Measurements from ENCODE around the gene TMSB4X. TPM values are rescaled to one million over a fixed set of nuclear protein-coding genes. Genes with fewer than 3 reads are reported as not detected.

TMSB4X gene
- total and polyA plus RNA-seq, 2 experiments from 2014 or later: 3,286 to 9,298 TPM

DNA sequence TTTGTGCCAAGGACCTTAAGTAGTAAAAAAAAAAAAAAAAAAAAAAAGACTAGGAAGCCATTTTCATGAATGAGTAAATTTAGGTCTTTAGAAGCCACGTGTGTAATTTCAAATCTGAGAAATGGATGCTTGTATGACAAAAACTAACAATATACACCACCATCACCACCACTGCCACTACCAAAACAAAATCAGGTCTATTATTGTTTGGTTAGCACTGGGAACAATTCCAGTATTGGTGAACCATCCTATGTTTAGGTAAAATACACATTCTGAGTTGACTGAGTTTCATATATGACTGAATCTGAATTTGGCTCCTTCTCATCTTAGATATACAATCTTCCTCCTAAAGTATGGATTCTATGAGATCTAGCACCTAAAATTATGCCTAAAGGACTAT, 8.8 kb upstream of the TMSB4X start:
- TF ChIP-seq EZH2phosphoT487 (IDR thresholded peaks at IDR 0.05; ENCODE audit: insufficient read depth, low read depth) (no peak), EZH2 (IDR thresholded peaks at IDR 0.05; ENCODE audit: insufficient read depth, poor library complexity, severe bottlenecking) (no peak)
- no peaks in the 10 kb centered on the region for H3F3A ChIP-seq (ENCODE audit: insufficient read depth)
- no peaks in the 10 kb centered on the region for H3K9me3 ChIP-seq (ENCODE audit: low read depth)
- no peak overlapping the region for H3K4me3 ChIP-seq
- H3K36me3 ChIP-seq (ENCODE audit: low read depth): no peaks in the 10 kb centered on the region
- no peaks in the 10 kb centered on the region for H3K9me2 ChIP-seq (ENCODE audit: insufficient read depth)
- H3K9ac ChIP-seq: no peak overlapping the region
- H3K4me1 ChIP-seq (ENCODE audit: insufficient read depth): peaks cover 4% of the 10 kb centered on the region; the same call in 1 of the 2 replicates
- DNase-seq: no peak
- H3K27me3 ChIP-seq (replicated peaks; ENCODE audit: insufficient read depth): no peaks in the 10 kb centered on the region
- H4K20me1 ChIP-seq (ENCODE audit: insufficient read depth): no peaks in the 10 kb centered on the region
- no peaks in the 10 kb centered on the region for H3K79me2 ChIP-seq (ENCODE audit: insufficient read depth)
- no peak overlapping the region for H3K4me2 ChIP-seq (ENCODE audit: unreplicated experiment)
- WGBS, 2 experiments (ENCODE audit: low coverage in 1 of 2, low lambda C conversion rate in 2 of 2, missing lambda C conversion rate in 2 of 2): 78 to 100% methylated on average over 1 of the region's 1 CpG
- no peak overlapping the region for H3K27ac ChIP-seq
- in situ Hi-C loops (cut with MboI): loop anchor here (10.0 kb wide), 1 partner anchor 529 kb away; no protein-coding TSS in a partner anchor
- H2AFZ ChIP-seq: no peak overlapping the region

GRCh38 chrX:12967711-12968465, 7.0 kb upstream of the TMSB4X start:
- DNase-seq: no peak
- no peaks in the 10 kb centered on the region for H4K20me1 ChIP-seq (ENCODE audit: insufficient read depth)
- H3K79me2 ChIP-seq (ENCODE audit: insufficient read depth): no peaks in the 10 kb centered on the region
- H3K27me3 ChIP-seq (replicated peaks; ENCODE audit: insufficient read depth): no peaks in the 10 kb centered on the region
- no peaks in the 10 kb centered on the region for H3K36me3 ChIP-seq (ENCODE audit: low read depth)
- no peak overlapping the region for H3K27ac ChIP-seq
- no peak overlapping the region for H3K4me3 ChIP-seq
- H3K9me3 ChIP-seq (ENCODE audit: low read depth): no peaks in the 10 kb centered on the region
- H3K9ac ChIP-seq: no peak overlapping the region
- H3K4me2 ChIP-seq (ENCODE audit: unreplicated experiment): no peak overlapping the region
- in situ Hi-C loops (cut with MboI): loop anchor here (10.0 kb wide), 1 partner anchor 527 kb away; no protein-coding TSS in a partner anchor
- no peak overlapping the region for H2AFZ ChIP-seq
- 83 to 85% methylated on average over 11 to 12 of the region's 15 CpGs for WGBS, 2 experiments (ENCODE audit: low coverage in 1 of 2, low lambda C conversion rate in 2 of 2, missing lambda C conversion rate in 2 of 2)
- TF ChIP-seq EZH2phosphoT487 (IDR thresholded peaks at IDR 0.05; ENCODE audit: insufficient read depth, low read depth) (no peak), EZH2 (IDR thresholded peaks at IDR 0.05; ENCODE audit: insufficient read depth, poor library complexity, severe bottlenecking) (no peak)
- no peaks in the 10 kb centered on the region for H3F3A ChIP-seq (ENCODE audit: insufficient read depth)
- no peaks in the 10 kb centered on the region for H3K9me2 ChIP-seq (ENCODE audit: insufficient read depth)
- H3K4me1 ChIP-seq (ENCODE audit: insufficient read depth): peaks cover 6% of the 10 kb centered on the region; the same call in 1 of the 2 replicates

DNA sequence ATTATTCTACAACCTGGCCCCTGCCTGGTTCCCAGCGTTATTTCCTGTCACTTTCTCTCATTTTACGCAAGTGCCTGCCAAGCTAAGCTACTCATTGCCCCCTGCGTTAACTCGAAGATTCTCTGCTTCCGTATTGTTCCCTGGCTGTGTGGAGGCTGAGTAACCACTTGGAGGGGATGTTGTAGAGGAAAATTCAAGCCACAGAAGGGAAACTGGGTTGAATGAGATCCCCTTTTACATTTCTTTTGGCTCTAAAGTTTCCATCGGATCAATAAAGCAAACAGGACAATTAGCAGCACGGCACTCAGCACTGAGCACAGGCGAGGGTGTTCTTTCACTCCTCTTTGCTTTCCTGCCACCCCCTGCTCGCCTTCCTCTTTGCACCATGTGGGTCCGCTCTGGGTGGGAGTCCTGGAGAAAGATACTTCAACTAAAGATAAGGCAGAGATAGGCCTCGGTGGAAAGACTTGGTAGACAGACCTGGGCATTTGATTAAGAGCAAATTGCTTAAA, 4.2 kb upstream of the TMSB4X start:
- no peaks in the 10 kb centered on the region for H4K20me1 ChIP-seq (ENCODE audit: insufficient read depth)
- peak overlapping the region; percentile 57 for H3K9ac ChIP-seq
- WGBS, 2 experiments (ENCODE audit: low coverage in 1 of 2, low lambda C conversion rate in 2 of 2, missing lambda C conversion rate in 2 of 2): 16 to 25% methylated on average over 11 of the region's 11 CpGs
- peak overlapping the region; percentile 84 for H2AFZ ChIP-seq
- H3K27ac ChIP-seq: peak overlapping the region; percentile 21; the same call in 1 of the 2 replicates
- no peak for TF ChIP-seq EZH2 (IDR thresholded peaks at IDR 0.05; ENCODE audit: insufficient read depth, poor library complexity, severe bottlenecking)
- no peak for TF ChIP-seq EZH2phosphoT487 (IDR thresholded peaks at IDR 0.05; ENCODE audit: insufficient read depth, low read depth)
- H3K4me2 ChIP-seq (ENCODE audit: unreplicated experiment): no peak overlapping the region
- H3K4me1 ChIP-seq (ENCODE audit: insufficient read depth): peaks cover 6% of the 10 kb centered on the region; the same call in 1 of the 2 replicates
- peaks cover 8% of the 10 kb centered on the region for H3K79me2 ChIP-seq (ENCODE audit: insufficient read depth)
- in situ Hi-C loops (cut with MboI): no loop called here
- peak; percentile 73 for DNase-seq
- no peaks in the 10 kb centered on the region for H3K9me2 ChIP-seq (ENCODE audit: insufficient read depth)
- peaks cover 7% of the 10 kb centered on the region; the same call in 1 of the 2 replicates for H3F3A ChIP-seq (ENCODE audit: insufficient read depth)
- peak overlapping the region; percentile 48; the same call in 1 of the 2 replicates for H3K4me3 ChIP-seq
- H3K27me3 ChIP-seq (replicated peaks; ENCODE audit: insufficient read depth): no peaks in the 10 kb centered on the region
- H3K9me3 ChIP-seq (ENCODE audit: low read depth): no peaks in the 10 kb centered on the region
- peaks cover 2% of the 10 kb centered on the region; the same call in 1 of the 2 replicates for H3K36me3 ChIP-seq (ENCODE audit: low read depth)

DNA sequence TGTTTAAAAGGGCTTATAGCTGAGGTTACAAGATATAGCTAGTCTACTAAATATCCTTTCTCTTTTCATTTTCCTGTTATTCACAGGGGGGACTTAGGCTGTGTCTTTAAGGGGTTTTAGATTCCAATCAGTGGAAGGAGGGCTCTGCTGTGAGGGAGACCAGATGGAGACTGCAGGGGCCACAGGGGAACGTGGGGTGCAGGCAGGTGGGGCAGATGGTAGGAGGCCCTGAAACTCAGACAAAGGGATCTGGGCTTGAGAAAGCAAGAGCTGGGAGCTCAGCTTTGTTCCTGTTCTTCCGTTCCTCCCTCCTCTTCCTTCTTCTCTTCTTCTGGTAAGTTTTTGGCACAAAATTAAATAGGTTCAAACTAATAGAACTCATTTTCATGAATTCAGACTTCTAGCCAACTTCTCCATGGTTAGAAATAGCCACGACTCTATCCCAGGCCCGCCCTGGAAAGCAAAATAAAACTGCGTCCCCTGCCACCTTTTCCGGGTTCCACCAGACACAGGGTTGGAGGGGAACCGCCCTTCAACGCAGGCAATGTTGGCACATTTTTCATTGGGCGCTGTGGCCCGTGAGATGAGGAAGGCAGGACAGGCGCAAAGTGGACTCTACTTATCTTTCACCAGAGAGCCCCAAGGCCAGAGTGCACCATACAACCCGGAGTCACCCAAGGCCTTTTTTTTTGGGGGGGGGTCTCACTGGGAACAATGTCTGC, 3.5 kb upstream of the TMSB4X start:
- in situ Hi-C loops (cut with MboI): no loop called here
- 86 to 88% methylated on average over 10 to 12 of the region's 12 CpGs for WGBS, 2 experiments (ENCODE audit: low coverage in 1 of 2, low lambda C conversion rate in 2 of 2, missing lambda C conversion rate in 2 of 2)

More for the DNA sequence above, 3.5 kb upstream of the TMSB4X start:
- Histone ChIP-seq H3K36me3 (ENCODE audit: low read depth) (peaks cover 9% of the 10 kb centered on the region; the same call in 1 of the 2 replicates), H3K4me1 (ENCODE audit: insufficient read depth) (peaks cover 6% of the 10 kb centered on the region; the same call in 1 of the 2 replicates), H3K9me2 (ENCODE audit: insufficient read depth) (no peaks in the 10 kb centered on the region), H3K27me3 (replicated peaks; ENCODE audit: insufficient read depth) (no peaks in the 10 kb centered on the region), H2AFZ (peak overlapping the region; percentile 84), H3F3A (ENCODE audit: insufficient read depth) (peaks cover 10% of the 10 kb centered on the region; the same call in 1 of the 2 replicates), H3K9me3 (ENCODE audit: low read depth) (no peaks in the 10 kb centered on the region), H3K79me2 (ENCODE audit: insufficient read depth) (peaks cover 14% of the 10 kb centered on the region), H3K9ac (peak overlapping the region; percentile 57), H4K20me1 (ENCODE audit: insufficient read depth) (no peaks in the 10 kb centered on the region), H3K27ac (no peak overlapping the region), H3K4me2 (ENCODE audit: unreplicated experiment) (no peak overlapping the region), H3K4me3 (no peak overlapping the region)
- no peak for TF ChIP-seq EZH2 (IDR thresholded peaks at IDR 0.05; ENCODE audit: insufficient read depth, poor library complexity, severe bottlenecking)
- TF ChIP-seq EZH2phosphoT487 (IDR thresholded peaks at IDR 0.05; ENCODE audit: insufficient read depth, low read depth): no peak
- no peak for DNase-seq
